CD4-positive, alpha-beta T cell treated with Interleukin-4 for 4 hours (primary cell): ENCODE measurements around the gene C1orf146.
"Not testable (repeated sequence)": the region's sequence is repeated elsewhere in the genome, so short reads cannot be mapped to it uniquely, and the experiment has no call there.

Experiments
- DNase-seq: peaks from one replicate; pipeline ENCODE4 v3.0.0-alpha.2; 2020

Gene C1orf146

GRCh38 chr1:92276082-92276481, 58.4 kb downstream of the C1orf146 start:
- no peak for DNase-seq

GRCh38 chr1:92277105-92277723, 59.5 kb downstream of the C1orf146 start:
- DNase-seq: no peak

- DNase-seq: not testable (repeated sequence)
Observed at GRCh38 chr1:92279781-92280180, 62.1 kb downstream of the C1orf146 start.

- DNase-seq: not testable (repeated sequence)
Observed at GRCh38 chr1:92281411-92281810, 63.7 kb downstream of the C1orf146 start.

DNA sequence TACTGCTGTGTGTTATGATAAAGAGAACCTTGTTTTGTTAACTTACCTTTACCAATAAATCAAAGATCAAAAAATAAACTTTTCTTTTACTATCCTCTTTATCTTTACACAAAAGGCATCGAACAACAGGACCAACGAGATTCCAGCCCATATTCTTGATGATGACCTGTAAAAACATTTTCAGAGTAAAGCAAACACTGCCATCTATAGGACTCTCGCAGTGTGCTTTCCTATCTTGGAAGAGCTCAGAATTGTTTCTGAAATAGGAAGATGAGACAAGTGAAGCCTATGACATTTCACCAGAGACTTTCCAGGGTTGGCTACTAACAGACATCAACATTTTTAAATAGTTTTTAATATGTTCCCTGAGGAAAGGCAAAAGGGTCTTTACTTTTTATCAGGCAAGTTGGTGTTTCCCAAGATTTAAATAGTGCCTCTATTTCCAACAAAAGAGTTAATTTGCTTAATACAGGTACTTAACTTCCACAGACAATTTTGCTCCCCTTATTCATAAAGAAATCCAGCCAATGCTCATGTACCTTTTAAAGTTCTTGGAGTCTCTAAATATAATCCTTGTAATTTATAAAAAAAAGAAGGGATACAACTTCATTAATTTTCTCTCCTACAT, 73.8 kb downstream of the C1orf146 start:
- peak; percentile 19 for DNase-seq
